SK-N-SH treated with all-trans-retinoic acid at 6 μM for 48 hours (cell line): ENCODE data around the gene HIVEP3.

Experiments
- ATAC-seq: fragments of 200-7000 bp; cut with Tn5 transposase; 3 replicates; pipeline ENCODE4 v1.9.1; 2020; ENCODE audit warnings: mild to moderate bottlenecking, moderate library complexity
- ARNTL ChIP-seq: fragments of 450-650 bp; formaldehyde crosslinking; IDR thresholded peaks from 2 replicates; pipeline ENCODE4 v1.5.0; 2020; ENCODE audit warnings: low read depth, mild to moderate bottlenecking, moderate library complexity, borderline replicate concordance
- BACH2 ChIP-seq: fragments of 250-450 bp; sonication (Bioruptor Pico); IDR thresholded peaks from 2 replicates; pipeline ENCODE4 v1.9.0; 2021; ENCODE audit warnings: mild to moderate bottlenecking, borderline replicate concordance
- CREB5 ChIP-seq: fragments of 250-450 bp; sonication (Bioruptor Pico); IDR thresholded peaks from 2 replicates; pipeline ENCODE4 v1.5.1; 2020; ENCODE audit warnings: low read depth, mild to moderate bottlenecking, moderate library complexity
- CSDC2 ChIP-seq: fragments of 250-450 bp; sonication (Bioruptor Pico); IDR thresholded peaks from 2 replicates; pipeline ENCODE4 v1.5.0; 2020; ENCODE audit warnings: mild to moderate bottlenecking, moderate library complexity
- CSRNP3 ChIP-seq: fragments of 250-450 bp; sonication (Bioruptor Pico); IDR thresholded peaks from 2 replicates; pipeline ENCODE4 v1.5.1; 2021; ENCODE audit warnings: mild to moderate bottlenecking, moderate library complexity
- ESRRG ChIP-seq: fragments of 250-450 bp; sonication (Bioruptor Pico); IDR thresholded peaks from 2 replicates; pipeline ENCODE4 v1.6.1; 2021; ENCODE audit warnings: mild to moderate bottlenecking
- GLIS3 ChIP-seq: fragments of 250-450 bp; sonication (Bioruptor Pico); IDR thresholded peaks from 2 replicates; pipeline ENCODE4 v1.5.0; 2020; ENCODE audit warnings: mild to moderate bottlenecking, moderate library complexity
- ISL1 ChIP-seq: fragments of 250-450 bp; sonication (Bioruptor Pico); IDR thresholded peaks from 2 replicates; pipeline ENCODE4 v2.1.2; 2022; ENCODE audit warnings: mild to moderate bottlenecking, moderate library complexity
- PATZ1 ChIP-seq: fragments of 250-450 bp; sonication (Bioruptor Pico); IDR thresholded peaks from 2 replicates; pipeline ENCODE4 v1.8.0; 2020; ENCODE audit warnings: mild to moderate bottlenecking, moderate library complexity, borderline replicate concordance
- PPARA ChIP-seq: fragments of 250-450 bp; sonication (Bioruptor Pico); IDR thresholded peaks from 2 replicates; pipeline ENCODE4 v1.5.0; 2020; ENCODE audit warnings: mild to moderate bottlenecking, borderline replicate concordance
- RARB ChIP-seq: fragments of 250-450 bp; sonication (Bioruptor Pico); IDR thresholded peaks from 2 replicates; pipeline ENCODE4 v1.8.0; 2021; ENCODE audit warnings: mild to moderate bottlenecking, moderate library complexity
- SNAI2 ChIP-seq: fragments of 250-450 bp; sonication (Bioruptor Pico); IDR thresholded peaks from 2 replicates; pipeline ENCODE4 v1.5.0; 2020; ENCODE audit warnings: mild to moderate bottlenecking, moderate library complexity
- TOX ChIP-seq: fragments of 250-450 bp; sonication (Bioruptor Pico); IDR thresholded peaks from 2 replicates; pipeline ENCODE4 v1.8.0; 2021; ENCODE audit warnings: mild to moderate bottlenecking, moderate library complexity, borderline replicate concordance
- ZC3H10 ChIP-seq: fragments of 250-450 bp; sonication (Bioruptor Pico); IDR thresholded peaks from 2 replicates; pipeline ENCODE4 v1.5.1; 2021; ENCODE audit warnings: mild to moderate bottlenecking, moderate library complexity
- ZFP3 ChIP-seq: fragments of 250-450 bp; sonication (Bioruptor Pico); IDR thresholded peaks from 2 replicates; pipeline ENCODE4 v1.5.0; 2020; ENCODE audit warnings: mild to moderate bottlenecking, moderate library complexity
- ZFP30 ChIP-seq: fragments of 450-650 bp; formaldehyde crosslinking; IDR thresholded peaks from 2 replicates; pipeline ENCODE4 v1.5.0; 2022; ENCODE audit warnings: mild to moderate bottlenecking, moderate library complexity
- ZNF565 ChIP-seq: fragments of 450-650 bp; formaldehyde crosslinking; conservative IDR thresholded peaks from 2 replicates; pipeline ENCODE4 v1.5.0; 2020; ENCODE audit warnings: low read depth, mild to moderate bottlenecking, moderate library complexity
- ZNF70 ChIP-seq: fragments of 450-650 bp; formaldehyde crosslinking; IDR thresholded peaks from 2 replicates; pipeline ENCODE4 v1.5.0; 2020; ENCODE audit warnings: mild to moderate bottlenecking, moderate library complexity
- ZNF8 ChIP-seq: fragments of 450-650 bp; formaldehyde crosslinking; IDR thresholded peaks from 2 replicates; pipeline ENCODE4 v1.5.0; 2020; ENCODE audit warnings: mild to moderate bottlenecking, moderate library complexity
- TF ChIP-seq, protein P1 (sequence below): fragments of 250-450 bp; sonication (Bioruptor Pico); IDR thresholded peaks from 2 replicates; pipeline ENCODE4 v1.5.0; 2020; ENCODE audit warnings: mild to moderate bottlenecking, moderate library complexity

The HIVEP3 gene

GRCh38 chr1:41655632-41656031 is 263.1 kb downstream of the HIVEP3 start:
- TF ChIP-seq ZNF70 (CRISPR knock-in tag), result no peak
- TF ChIP-seq CSRNP3 (CRISPR knock-in tag), result no peak
- TF ChIP-seq ZC3H10 (CRISPR knock-in tag), result no peak
- TF ChIP-seq ZNF8, result no peak
- no peak for TF ChIP-seq ESRRG (CRISPR knock-in tag)
- TF ChIP-seq TOX (CRISPR knock-in tag), result no peak
- TF ChIP-seq ZFP3 (CRISPR knock-in tag), result no peak
- TF ChIP-seq CSDC2 (CRISPR knock-in tag), result no peak
- TF ChIP-seq GLIS3 (CRISPR knock-in tag), result no peak
- no peak for TF ChIP-seq ZNF565
- TF ChIP-seq BACH2 (CRISPR knock-in tag), result no peak
- no peak for TF ChIP-seq SNAI2
- no peak for TF ChIP-seq ISL1
- TF ChIP-seq ARNTL (CRISPR knock-in tag), result no peak
- no peak for TF ChIP-seq RARB
- TF ChIP-seq CREB5 (CRISPR knock-in tag), result no peak
- TF ChIP-seq, protein P1, sequence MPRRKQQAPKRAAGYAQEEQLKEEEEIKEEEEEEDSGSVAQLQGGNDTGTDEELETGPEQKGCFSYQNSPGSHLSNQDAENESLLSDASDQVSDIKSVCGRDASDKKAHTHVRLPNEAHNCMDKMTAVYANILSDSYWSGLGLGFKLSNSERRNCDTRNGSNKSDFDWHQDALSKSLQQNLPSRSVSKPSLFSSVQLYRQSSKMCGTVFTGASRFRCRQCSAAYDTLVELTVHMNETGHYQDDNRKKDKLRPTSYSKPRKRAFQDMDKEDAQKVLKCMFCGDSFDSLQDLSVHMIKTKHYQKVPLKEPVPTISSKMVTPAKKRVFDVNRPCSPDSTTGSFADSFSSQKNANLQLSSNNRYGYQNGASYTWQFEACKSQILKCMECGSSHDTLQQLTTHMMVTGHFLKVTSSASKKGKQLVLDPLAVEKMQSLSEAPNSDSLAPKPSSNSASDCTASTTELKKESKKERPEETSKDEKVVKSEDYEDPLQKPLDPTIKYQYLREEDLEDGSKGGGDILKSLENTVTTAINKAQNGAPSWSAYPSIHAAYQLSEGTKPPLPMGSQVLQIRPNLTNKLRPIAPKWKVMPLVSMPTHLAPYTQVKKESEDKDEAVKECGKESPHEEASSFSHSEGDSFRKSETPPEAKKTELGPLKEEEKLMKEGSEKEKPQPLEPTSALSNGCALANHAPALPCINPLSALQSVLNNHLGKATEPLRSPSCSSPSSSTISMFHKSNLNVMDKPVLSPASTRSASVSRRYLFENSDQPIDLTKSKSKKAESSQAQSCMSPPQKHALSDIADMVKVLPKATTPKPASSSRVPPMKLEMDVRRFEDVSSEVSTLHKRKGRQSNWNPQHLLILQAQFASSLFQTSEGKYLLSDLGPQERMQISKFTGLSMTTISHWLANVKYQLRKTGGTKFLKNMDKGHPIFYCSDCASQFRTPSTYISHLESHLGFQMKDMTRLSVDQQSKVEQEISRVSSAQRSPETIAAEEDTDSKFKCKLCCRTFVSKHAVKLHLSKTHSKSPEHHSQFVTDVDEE (CRISPR knock-in tag), result no peak
- no peak for TF ChIP-seq ZFP30 (CRISPR knock-in tag)
- no peak for ATAC-seq

DNA sequence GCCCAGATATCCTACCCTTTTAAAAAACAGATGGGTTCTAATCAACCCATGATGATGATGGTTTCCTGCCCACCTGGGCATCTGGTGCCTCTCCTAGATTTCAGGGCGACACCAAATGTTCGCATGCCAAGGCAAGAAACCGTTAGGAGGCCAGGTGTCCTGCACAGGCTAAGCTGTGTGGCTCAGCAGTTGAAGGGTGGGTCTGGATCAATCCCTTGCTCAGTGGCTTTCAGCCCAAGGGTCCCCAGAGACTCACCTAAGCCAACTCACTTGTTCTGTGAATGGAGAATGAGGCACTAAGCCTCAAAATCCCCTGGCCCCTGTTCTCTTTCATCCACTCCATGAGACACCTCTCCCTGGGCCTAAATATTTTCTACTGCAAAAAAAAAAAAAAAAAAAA is 265.1 kb downstream of the HIVEP3 start:
- no peak for ATAC-seq
- TF ChIP-seq PPARA (CRISPR knock-in tag), result no peak
- TF ChIP-seq ZFP3 (CRISPR knock-in tag), result no peak
- no peak for TF ChIP-seq ZNF565
- TF ChIP-seq RARB, result no peak
- TF ChIP-seq SNAI2, result no peak
- TF ChIP-seq ESRRG (CRISPR knock-in tag), result no peak
- TF ChIP-seq ISL1, result no peak

DNA sequence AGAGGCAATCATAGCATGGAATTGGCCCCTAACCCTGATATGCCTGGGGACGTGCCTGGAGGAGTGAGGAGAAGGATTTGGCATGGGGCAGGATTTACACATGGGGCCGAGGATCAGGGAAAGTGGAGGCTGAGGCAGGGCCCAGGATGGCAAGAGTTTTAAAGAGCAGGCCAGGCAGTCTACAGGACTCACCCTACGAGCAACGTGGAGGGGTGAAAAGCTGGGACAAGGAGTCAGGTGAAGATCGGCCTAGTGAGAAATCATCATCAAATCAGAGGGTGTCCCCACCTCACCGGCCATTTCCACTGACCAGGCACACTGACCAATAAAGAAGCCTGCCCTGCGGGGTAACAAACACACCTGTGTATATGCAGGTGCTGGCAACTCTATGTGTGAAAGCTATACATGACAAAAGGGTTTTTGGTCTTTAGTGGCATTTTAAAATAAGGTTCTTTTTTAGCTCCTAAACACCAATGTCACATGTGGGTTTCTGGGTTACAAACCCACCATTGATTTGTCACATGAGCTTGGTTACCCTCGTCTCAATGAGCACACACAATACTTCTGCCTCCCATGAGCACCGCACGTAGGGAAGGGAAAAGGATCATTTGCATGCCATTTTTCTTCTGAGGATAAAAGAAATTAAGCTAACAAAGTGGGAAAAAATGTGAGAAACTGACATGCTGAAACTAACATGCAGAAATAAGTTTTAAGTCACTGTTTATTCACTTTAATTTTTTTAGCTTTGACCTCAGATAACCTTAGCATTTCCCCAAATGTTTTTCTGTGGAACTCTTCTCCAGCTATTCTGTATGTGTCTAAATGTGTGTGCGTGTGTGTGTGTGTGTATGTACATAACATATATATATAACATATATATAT is 266.1 kb downstream of the HIVEP3 start:
- ATAC-seq, result no peak
- TF ChIP-seq CREB5 (CRISPR knock-in tag), result no peak
- TF ChIP-seq ESRRG (CRISPR knock-in tag), result no peak
- TF ChIP-seq PATZ1 (CRISPR knock-in tag), result no peak
- TF ChIP-seq, protein P1 (CRISPR knock-in tag), result no peak
- TF ChIP-seq ZNF565, result no peak
- TF ChIP-seq ZC3H10 (CRISPR knock-in tag), result no peak
- no peak for TF ChIP-seq TOX (CRISPR knock-in tag)
- TF ChIP-seq RARB, result no peak
- no peak for TF ChIP-seq PPARA (CRISPR knock-in tag)
